ENCODE data around the gene VRK1.

DNA sequence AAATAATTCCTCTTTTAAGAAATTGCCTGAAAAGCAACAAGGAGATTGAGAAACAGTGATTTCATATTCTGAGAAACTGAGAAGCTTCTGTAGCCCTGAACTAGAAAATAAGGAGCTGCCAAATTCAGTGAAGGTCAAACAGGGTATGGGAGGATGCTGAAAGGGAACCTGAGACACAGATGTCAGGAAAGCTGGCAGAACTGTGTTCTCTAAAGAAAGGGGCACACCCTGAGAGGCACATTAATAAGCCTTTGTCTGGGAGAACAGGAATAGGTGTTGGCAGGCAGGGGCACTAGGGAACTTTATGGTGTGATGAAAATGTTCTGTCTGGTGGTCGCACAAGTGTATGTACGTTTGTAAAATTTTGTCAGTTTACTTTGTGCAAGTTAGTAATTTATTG is 29.6 kb downstream of the VRK1 start:
- TF ChIP-seq POLR2AphosphoS5 (IDR thresholded peaks at IDR 0.05; ENCODE audit: borderline replicate concordance, low read depth, low read length) (no peak), FOXP2 (optimal IDR thresholded peaks at IDR 0.05; ENCODE audit: control extremely low read depth, extremely low read length, insufficient read depth) (no peak)

Data from SK-N-MC (cell line).